ENCODE results near the gene WDR41. TPM values are rescaled to one million over a fixed set of nuclear protein-coding genes. Genes with fewer than 3 reads are reported as not detected.
"Not testable (repeated sequence)": the region's sequence is repeated elsewhere in the genome, so short reads cannot be mapped to it uniquely, and the experiment has no call there.

WDR41 gene
- total RNA-seq, 1 donor from 2014 or later = 22.5 TPM

DNA sequence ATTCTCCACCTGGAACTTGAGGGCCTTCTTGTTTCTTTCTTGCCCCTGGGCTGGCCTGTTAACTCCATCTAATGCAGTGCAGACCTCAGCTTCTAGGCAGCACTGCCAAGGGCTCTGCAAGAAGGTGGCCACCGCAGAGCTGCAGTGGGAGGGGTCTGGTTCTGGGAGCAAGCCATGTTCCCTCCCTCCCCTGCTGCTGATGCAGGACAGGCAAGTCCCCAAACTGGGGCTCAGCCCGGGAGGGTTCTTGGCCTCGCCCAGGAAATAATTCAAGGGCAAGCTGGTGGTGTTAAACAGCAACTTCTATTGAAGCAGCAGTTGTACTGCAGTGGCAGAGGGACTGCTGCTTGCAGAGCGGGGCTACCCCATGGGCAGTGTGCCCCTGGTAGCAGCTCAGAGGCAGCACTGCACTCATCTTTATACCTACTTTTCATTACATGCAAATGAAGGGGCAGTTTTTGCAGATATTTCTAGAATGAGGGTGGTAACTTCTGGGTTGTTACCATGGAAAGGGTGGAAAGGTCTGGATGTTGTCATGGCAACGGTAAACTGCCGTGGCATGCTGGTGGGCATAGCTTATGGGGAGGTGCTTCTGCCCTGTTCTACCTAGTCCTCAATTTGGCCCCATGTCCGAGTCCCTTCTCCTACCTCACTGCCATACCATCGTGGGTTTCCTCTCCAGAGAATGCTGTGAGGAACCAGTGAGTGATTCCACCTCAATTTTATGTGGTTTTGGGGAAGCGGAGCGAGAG, 82.1 kb downstream of the WDR41 start:
- intact Hi-C loops (cut with micrococcal nuclease) = no loop called here

DNA sequence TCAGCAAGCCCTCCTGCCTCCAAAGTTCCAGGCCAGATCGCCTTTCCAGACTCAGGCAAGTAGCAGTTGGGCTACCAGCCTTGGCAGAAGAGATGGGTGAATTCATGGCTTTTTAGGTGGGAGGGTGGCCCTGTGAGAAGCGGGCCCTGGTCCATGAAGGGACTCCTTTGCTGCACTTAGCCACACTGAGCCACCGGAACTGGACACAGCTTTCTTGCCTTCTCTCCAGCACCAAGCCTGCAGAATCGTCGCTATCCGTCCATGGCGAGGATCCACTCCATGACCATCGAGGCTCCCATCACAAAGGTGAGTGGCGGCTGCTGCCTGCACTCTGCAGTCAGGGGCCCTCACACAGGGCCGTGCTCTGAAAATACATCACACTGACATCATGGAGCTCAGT, 85.0 kb downstream of the WDR41 start:
- intact Hi-C loops (cut with micrococcal nuclease) = no loop called here

DNA sequence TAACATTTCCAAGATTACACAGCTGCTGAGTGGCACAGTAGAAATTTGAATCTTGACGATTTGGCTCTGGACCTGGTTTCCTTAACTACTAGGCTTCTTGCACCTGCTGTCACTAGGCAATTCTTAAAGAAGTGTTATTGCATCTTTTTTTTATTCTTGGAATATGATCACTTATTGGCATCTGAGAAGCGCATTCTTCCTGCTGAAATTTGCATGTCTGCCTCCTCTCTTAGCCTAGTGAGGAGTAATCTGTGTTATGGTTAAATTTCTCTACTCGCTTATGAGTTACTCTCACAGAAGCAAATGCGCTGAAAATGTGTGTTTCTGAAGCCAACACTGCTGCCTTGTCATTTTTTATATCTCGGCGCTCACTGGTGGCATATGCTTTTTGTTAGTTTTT, 89.3 kb downstream of the WDR41 start:
- intact Hi-C loops (cut with micrococcal nuclease) = no loop called here

DNA sequence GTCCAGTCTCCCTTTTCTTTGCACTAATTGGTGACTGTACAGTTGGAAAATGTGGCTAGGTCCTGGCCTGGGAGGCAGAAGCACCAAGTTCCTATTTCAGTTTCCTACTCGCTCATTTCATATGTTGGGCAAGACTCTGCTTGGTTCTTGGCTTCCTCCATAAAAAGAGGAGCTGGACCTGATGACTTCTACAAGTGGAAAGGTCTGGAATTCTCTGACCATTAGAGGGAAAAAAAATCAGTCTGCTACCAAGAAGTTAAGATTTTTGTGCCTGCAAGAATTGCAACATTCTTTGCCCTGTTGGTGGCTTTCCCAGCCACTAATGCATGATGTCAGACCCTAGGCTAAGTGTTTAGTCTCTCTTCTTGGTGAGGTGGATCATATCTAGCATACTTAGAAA, 91.5 kb downstream of the WDR41 start:
- intact Hi-C loops (cut with micrococcal nuclease) = no loop called here

DNA sequence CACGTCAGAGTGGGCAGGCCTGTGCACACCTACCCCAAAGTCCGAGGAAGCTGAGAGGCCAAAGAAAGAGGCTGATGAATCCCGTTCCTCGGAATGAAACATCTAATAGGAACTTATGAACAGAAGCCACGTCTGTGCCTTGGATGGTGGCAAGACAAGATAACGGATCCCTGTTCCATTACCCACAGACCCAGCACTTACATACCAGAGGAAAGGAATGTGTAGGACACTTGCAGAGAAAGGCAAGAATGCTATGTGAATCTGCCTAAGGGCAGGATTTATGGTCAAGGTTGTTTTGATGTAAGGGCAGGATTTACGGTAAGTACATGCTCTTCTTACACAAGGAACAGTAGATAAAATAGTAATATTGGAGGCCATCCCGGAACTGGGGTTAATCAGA, 93.2 kb downstream of the WDR41 start:
- intact Hi-C loops (cut with micrococcal nuclease) = no loop called here

DNA sequence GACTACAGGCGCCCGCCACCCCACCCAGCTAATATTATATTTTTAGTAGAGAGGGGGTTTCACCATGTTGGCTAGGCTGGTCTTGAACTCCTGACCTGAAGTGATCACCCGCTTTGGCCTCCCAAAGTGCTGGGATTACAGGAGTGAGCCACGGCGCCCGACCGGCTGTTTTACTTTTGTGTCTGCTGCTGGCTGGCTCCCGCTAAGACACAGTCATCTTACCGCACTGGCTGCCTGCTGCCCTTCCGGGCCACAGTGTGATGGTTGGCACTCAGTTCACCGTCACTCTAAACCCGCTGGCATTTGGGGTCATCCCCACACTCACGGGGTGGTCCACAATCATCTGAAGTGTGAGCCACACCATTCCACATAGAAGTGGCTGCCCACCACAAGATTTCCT, 93.7 kb downstream of the WDR41 start:
- intact Hi-C loops (cut with micrococcal nuclease) = no loop called here

DNA sequence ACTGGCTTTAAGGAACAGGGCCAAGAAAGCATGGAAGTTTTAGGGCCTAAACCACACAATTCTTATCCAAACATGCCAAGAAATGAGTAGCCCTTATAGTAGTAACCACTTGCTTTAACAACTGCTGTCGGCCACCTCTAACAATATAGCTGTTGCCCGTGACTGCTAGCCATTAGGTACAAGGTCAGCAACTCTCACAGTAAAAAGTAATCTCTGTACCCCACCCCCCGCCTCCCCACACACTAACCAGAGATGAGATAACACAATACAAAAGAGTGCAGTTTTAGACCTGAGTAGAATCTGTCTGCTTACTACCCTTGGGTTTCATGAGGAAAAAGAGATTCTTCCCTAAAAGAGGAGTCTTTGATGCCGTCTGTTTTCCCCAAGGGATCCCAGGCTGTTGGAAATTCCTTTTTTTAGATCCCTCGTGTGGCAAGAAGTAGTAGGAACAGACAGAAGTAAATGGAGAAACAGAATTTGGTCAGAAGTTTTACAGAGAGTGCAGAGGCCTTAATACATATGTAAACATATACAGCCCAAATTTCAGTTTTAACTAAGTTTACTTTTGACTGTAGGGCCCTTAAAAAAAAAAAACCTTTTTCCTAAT, 94.3 kb downstream of the WDR41 start:
- intact Hi-C loops (cut with micrococcal nuclease) = no loop called here

DNA sequence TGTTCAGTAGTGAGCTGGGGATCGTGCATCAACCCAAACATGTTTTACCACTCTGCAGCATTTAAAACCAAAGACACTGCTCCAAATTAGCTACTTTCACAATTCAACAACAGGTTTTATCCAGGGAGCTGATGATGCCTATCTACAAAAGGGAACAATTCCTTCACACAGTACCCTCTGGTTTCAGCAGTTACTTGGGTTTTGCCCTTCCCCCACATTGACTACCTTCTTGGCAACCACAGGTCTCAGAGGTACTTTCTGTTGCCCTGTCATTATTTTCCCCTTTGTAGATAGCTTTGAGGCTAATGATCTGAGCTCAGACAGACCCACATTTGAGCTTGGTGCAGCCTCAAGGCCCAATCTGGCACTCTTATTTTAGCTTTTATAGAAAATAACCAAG, 96.1 kb downstream of the WDR41 start:
- intact Hi-C loops (cut with micrococcal nuclease) = no loop called here

DNA sequence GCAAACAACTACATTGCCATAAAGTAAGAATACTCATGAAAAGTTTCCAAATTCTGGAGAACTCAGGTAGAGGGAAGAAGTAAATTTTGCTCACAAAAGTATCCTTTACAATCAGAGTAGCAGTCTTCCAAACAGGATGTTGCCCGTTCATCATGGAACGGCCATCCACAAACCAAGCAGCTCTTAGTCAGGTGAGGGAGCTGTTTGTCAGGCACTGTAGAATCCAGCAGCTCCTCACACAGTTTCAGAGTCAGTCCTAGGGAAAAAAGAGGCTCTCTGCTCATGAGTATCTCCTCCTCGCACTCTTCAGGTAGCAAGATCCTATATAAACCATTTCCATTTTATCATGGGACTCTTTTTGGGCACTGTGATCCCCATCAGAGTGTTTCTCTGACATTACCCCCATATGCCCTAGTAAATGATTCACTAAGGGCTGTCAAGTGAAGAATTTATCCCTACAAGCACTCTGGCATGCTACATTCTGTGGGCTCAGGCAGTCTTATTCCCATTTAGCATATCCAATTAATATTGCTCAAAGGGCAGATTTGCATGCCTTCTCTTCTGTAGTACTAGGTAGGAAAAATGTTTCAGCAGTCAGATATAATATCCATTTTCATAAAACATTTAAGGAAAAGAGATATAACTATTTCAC, 97.9 kb downstream of the WDR41 start:
- intact Hi-C loops (cut with micrococcal nuclease) = no loop called here

DNA sequence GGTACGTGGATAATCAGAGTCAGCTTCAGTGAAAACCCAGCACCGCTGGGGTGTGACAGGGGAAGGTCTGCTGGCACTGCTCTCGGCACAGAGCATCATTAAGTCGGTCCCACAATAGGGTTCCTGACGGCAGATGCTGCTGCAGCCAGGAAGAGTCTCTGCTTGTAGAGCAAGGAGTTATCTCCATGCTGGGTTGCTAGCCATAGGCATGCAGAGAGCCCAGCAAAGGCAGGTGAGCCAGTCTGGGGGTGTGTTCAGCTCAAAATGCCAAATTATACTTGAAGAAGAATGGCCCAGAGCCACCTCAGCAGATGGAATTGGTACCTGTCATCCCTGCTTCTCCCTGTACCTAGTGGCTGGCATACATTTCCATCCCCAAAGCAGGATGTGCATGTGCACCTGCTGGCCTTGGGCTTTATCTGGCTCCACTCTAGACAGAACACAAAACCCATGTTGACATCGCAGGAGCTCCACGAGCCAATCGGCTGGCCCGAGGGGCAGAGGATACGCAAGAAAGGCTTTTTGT, 100.8 kb downstream of the WDR41 start:
- intact Hi-C loops (cut with micrococcal nuclease) = no loop called here

DNA sequence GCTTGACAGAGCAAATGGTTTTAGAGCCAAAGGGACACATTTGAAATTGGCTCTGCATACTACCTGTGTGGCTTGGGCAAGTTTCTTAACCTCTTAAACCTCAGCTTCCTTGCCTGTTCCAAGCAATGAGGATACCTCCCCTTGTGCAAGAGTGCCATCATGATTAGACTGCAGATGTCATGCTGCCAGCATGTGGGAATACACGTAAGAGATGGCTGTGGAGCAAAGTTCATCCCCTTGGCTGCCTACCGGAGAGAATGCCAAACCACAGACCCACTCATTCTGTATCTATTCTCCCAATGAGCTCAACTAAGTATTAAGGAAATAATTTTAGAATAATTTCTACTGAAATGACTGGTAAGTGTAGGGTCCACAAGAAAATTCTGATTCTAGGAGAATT, 101.3 kb downstream of the WDR41 start:
- intact Hi-C loops (cut with micrococcal nuclease) = no loop called here

DNA sequence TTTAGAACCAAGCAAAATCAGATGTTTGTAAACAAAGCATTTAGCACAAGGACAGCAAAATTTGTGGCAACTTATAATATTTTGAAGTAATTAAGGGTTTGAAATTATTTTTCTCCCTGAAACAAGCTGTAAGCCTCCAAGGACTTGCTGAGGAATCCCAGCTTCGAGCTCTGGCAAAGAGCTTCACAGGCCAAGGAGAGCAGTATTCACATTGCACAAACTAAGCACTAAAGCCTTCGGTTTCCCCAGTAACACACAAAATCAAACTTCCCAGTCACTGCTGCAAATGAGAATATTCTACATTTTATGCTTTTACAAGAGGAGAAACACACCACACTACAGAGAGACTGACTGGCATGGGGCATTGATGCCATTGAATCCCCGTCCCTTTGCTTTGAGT, 101.9 kb downstream of the WDR41 start:
- intact Hi-C loops (cut with micrococcal nuclease) = no loop called here

DNA sequence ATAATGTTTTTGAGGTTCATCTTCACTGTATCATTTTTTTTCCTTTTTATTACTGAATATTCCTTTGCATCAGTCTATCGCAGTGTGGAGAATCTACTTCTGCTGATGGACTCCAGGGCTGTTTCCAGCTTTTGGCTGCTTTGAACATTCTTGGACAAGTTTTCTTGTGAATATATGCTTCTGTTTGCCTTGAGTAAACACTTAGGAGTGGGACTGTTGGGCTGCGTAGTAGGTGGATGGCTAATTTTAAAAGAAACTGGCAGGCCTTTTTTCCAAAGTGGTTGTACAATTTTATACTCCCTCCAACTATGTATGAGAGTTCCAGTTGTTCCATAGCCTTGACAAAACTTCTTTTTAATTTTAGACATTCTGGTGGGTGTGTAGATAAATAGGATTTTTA, 102.4 kb downstream of the WDR41 start:
- intact Hi-C loops (cut with micrococcal nuclease) = no loop called here

DNA sequence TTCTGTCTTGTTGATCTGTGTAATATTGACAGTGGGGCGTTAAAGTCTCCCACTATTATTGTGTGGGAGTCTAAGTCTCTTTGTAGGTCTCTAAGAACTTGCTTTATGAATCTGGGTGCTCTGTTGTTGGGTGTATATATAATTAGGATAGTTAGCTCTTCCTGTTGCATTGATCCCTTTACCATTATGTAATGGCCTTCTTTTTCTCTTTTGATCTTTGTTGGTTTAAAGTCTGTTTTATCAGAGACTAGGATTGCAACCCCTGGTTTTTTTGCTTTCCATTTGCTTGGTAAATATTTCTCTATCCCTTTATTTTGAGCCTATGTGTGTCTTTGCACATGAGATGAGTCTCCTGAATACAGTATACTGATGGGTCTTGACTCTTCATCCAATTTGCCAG, 105.8 kb downstream of the WDR41 start:
- intact Hi-C loops (cut with micrococcal nuclease) = not testable (repeated sequence)

DNA sequence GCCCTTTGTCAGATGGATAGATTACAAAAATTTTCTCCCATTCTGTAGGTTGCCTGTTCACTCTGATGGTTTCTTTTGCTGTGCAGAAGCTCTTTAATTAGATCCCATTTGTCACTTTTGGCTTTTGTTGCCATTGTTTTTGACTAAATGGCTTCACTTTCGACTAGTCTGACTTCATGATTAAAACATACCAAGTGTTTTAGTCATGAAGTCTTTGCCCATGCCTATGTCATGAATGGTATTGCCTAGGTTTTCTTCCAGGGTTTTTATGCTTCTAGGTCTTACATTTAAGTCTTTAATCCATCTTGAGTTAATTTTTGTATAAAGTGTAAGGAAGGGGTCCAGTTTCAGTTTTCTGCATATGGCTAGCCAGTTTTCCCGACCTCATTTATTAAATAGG, 108.8 kb downstream of the WDR41 start:
- intact Hi-C loops (cut with micrococcal nuclease) = not testable (repeated sequence)

Other genes starting within 250 kb of the WDR41 start
- gene OTP, start 146.4 kb upstream of the WDR41 start, total RNA-seq = not detected in 2 replicates